ENCODE measurements around the gene PRDM15. TPM values are rescaled to one million over a fixed set of nuclear protein-coding genes. Genes with fewer than 3 reads are reported as not detected.

The PRDM15 gene
- total RNA-seq, 2 experiments from 2014 or later, result 12.2 to 13.0 TPM

- POLR2A ChIA-PET, result no interaction called here
These were observed 116.4 kb downstream of the PRDM15 start for GRCh38 chr21:41762753-41763152.

GRCh38 chr21:41761934-41762635 is 117.1 kb downstream of the PRDM15 start:
- CTCF ChIA-PET, result no interaction called here
- POLR2A ChIA-PET, result no interaction called here

More at GRCh38 chr21:41762753-41763152, 116.4 kb downstream of the PRDM15 start:
- CTCF ChIA-PET, result no interaction called here

GRCh38 chr21:41761211-41761933 is 117.8 kb downstream of the PRDM15 start:
- ChIA-PET POLR2A (no interaction called here), CTCF (no interaction called here)

GRCh38 chr21:41760411-41760810 is 118.7 kb downstream of the PRDM15 start:
- ChIA-PET POLR2A (no interaction called here), CTCF (no interaction called here)

GRCh38 chr21:41759926-41760325 is 119.2 kb downstream of the PRDM15 start:
- ChIA-PET POLR2A (no interaction called here), CTCF (no interaction called here)

- CTCF ChIA-PET, result no interaction called here
- POLR2A ChIA-PET, result no interaction called here
These were observed 119.8 kb downstream of the PRDM15 start for GRCh38 chr21:41759214-41759840.

GRCh38 chr21:41758550-41758949 is 120.6 kb downstream of the PRDM15 start:
- ChIA-PET POLR2A (no interaction called here), CTCF (no interaction called here)

GRCh38 chr21:41755934-41756773 is 123.0 kb downstream of the PRDM15 start:
- CTCF ChIA-PET, result no interaction called here

GRCh38 chr21:41755258-41755933 is 123.7 kb downstream of the PRDM15 start:
- POLR2A ChIA-PET, result no interaction called here
- CTCF ChIA-PET, result no interaction called here

More at GRCh38 chr21:41755934-41756773, 123.0 kb downstream of the PRDM15 start:
- POLR2A ChIA-PET, result no interaction called here

GRCh38 chr21:41754479-41754891 is 124.7 kb downstream of the PRDM15 start:
- POLR2A ChIA-PET, result no interaction called here

GRCh38 chr21:41753006-41753898 is 125.9 kb downstream of the PRDM15 start:
- ChIA-PET CTCF (no interaction called here), POLR2A (no interaction called here)

More at GRCh38 chr21:41754479-41754891, 124.7 kb downstream of the PRDM15 start:
- CTCF ChIA-PET, result no interaction called here

GRCh38 chr21:41752231-41752681 is 126.9 kb downstream of the PRDM15 start:
- ChIA-PET POLR2A (no interaction called here), CTCF (no interaction called here)

GRCh38 chr21:41751611-41752011 is 127.5 kb downstream of the PRDM15 start:
- CTCF ChIA-PET, result no interaction called here
- POLR2A ChIA-PET, result no interaction called here

- POLR2A ChIA-PET, result interaction anchor here (0.5 kb wide), 1 partner anchor 132 kb away, joined by 3 read pairs; no protein-coding TSS in a partner anchor
These were observed 128.5 kb downstream of the PRDM15 start for GRCh38 chr21:41750532-41751151.

GRCh38 chr21:41750051-41750450 is 129.1 kb downstream of the PRDM15 start:
- POLR2A ChIA-PET, result no interaction called here
- CTCF ChIA-PET, result no interaction called here

More at GRCh38 chr21:41750532-41751151, 128.5 kb downstream of the PRDM15 start:
- CTCF ChIA-PET, result no interaction called here

- ChIA-PET POLR2A (no interaction called here), CTCF (interaction anchor here (0.7 kb wide), 1 partner anchor 24 kb away, joined by 5 read pairs; no protein-coding TSS in a partner anchor)
These were observed 129.9 kb downstream of the PRDM15 start for GRCh38 chr21:41749286-41749685.
